HepG2 (cell line): ENCODE measurements around the gene TM2D3. TPM values are rescaled to one million over a fixed set of nuclear protein-coding genes. Genes with fewer than 3 reads are reported as not detected.

Experiments used
- BCL3 ChIP-seq: sonication (generic); formaldehyde crosslinking; IDR thresholded peaks from 2 replicates; pipeline ENCODE4 v1.5.1; 2020; ENCODE audit warnings: mild to moderate bottlenecking, missing genetic modification reagents, moderate library complexity
- CREBL2 ChIP-seq: sonication (generic); formaldehyde crosslinking; IDR thresholded peaks from 2 replicates; pipeline ENCODE4 v1.8.1; 2023; ENCODE audit warnings: missing genetic modification reagents, mild to moderate bottlenecking, borderline replicate concordance
- CSRNP1 ChIP-seq: sonication (generic); formaldehyde crosslinking; IDR thresholded peaks from 2 replicates; pipeline ENCODE4 v1.8.1; 2023; ENCODE audit warnings: mild to moderate bottlenecking, missing genetic modification reagents
- HNRNPK ChIP-seq: fragments of 200-400 bp; formaldehyde crosslinking; IDR thresholded peaks from 2 replicates; pipeline ENCODE4 v1.6.1; 2018; ENCODE audit warnings: low read length, low read depth, moderate library complexity, mild to moderate bottlenecking; ENCODE audit not compliant: poor library complexity, severe bottlenecking
- KAT8 ChIP-seq: IDR thresholded peaks from 2 replicates; pipeline ENCODE4 v1.6.1; 2016; ENCODE audit warnings: missing genetic modification reagents, missing compliant biosample characterization
- POLR2A ChIP-seq, 2 experiments: IDR thresholded peaks; 2 replicates each; pipeline ENCODE4 v1.6.1; 2011; ENCODE audit warnings: low read depth in 2 of 2, low read length in 2 of 2, mild to moderate bottlenecking in 1 of 2, moderate library complexity in 1 of 2; ENCODE audit not compliant: insufficient read depth in 1 of 2
- PREB ChIP-seq: sonication (generic); formaldehyde crosslinking; IDR thresholded peaks from 2 replicates; pipeline ENCODE4 v1.4.0; 2020; ENCODE audit warnings: missing genetic modification reagents
- SNAPC4 ChIP-seq: sonication (generic); formaldehyde crosslinking; IDR thresholded peaks from 2 replicates; pipeline ENCODE4 v1.4.0; 2020; ENCODE audit warnings: mild to moderate bottlenecking, missing genetic modification reagents
- SP140L ChIP-seq: sonication (generic); formaldehyde crosslinking; IDR thresholded peaks from 2 replicates; pipeline ENCODE4 v1.4.0; 2020; ENCODE audit warnings: missing genetic modification reagents, borderline replicate concordance
- SRF ChIP-seq: IDR thresholded peaks from 2 replicates; pipeline ENCODE4 v1.6.1; 2011; ENCODE audit warnings: mild to moderate bottlenecking, low read depth, low read length, moderate library complexity
- TFDP1 ChIP-seq: IDR thresholded peaks from 2 replicates; pipeline ENCODE4 v1.6.1; 2016; ENCODE audit warnings: missing compliant biosample characterization, missing genetic modification reagents, borderline replicate concordance
- TSC22D2 ChIP-seq: sonication (generic); formaldehyde crosslinking; IDR thresholded peaks from 2 replicates; pipeline ENCODE4 v1.5.1; 2020; ENCODE audit warnings: missing genetic modification reagents, mild to moderate bottlenecking, borderline replicate concordance
- YEATS2 ChIP-seq: sonication (generic); formaldehyde crosslinking; IDR thresholded peaks from 2 replicates; pipeline ENCODE4 v1.4.0; 2020; ENCODE audit warnings: missing genetic modification reagents, borderline replicate concordance
- ZBTB20 ChIP-seq: sonication (generic); formaldehyde crosslinking; IDR thresholded peaks from 2 replicates; pipeline ENCODE4 v1.8.1; 2023; ENCODE audit warnings: missing genetic modification reagents, low read depth, mild to moderate bottlenecking, borderline replicate concordance
- ZNF10 ChIP-seq: sonication (generic); formaldehyde crosslinking; IDR thresholded peaks from 2 replicates; pipeline ENCODE4 v1.4.0; 2020; ENCODE audit warnings: mild to moderate bottlenecking, low read depth, missing genetic modification reagents, borderline replicate concordance
- ZNF274 ChIP-seq: sonication (generic); formaldehyde crosslinking; IDR thresholded peaks from 2 replicates; pipeline ENCODE4 v1.5.1; 2020; ENCODE audit warnings: mild to moderate bottlenecking, missing genetic modification reagents
- polyA plus RNA-seq, 8 experiments: library from polyadenylated mRNA; depleted of rRNA in 3 of 8; stranded (reverse) in 7 of 8; unstranded in 1 of 8; fragments of >200 nt; fragmentation: Illumina TruSeq in 4 of 8; extraction: Trizol in 4 of 8; gene quantifications; 2 replicates each; pipeline versions ENCODE4 v1.2.1 to v1.2.3, GENCODE V29; 2011 to 2016; ENCODE audit warnings: low read depth in 4 of 8, missing spikeins in 1 of 8, mixed read lengths in 1 of 8; ENCODE audit not compliant: insufficient read depth in 1 of 8
- total RNA-seq, 5 experiments: library from RNA; depleted of rRNA; stranded (reverse); fragments of >200 nt; fragmentation: Illumina TruSeq; extraction: Trizol; gene quantifications; 2 replicates each; pipeline ENCODE4 v1.2.3, GENCODE V29; 2016; ENCODE audit warnings: low read depth in 1 of 5

TM2D3 gene
- total and polyA plus RNA-seq, 2 of the 13 experiments (the other 11 are each of a cell fraction or from before 2014, with no cell fraction given) = 31.1 to 72.7 TPM

GRCh38 chr15:101615986-101616848 lies 36.0 kb downstream of the TM2D3 start (continued):
- TF ChIP-seq CSRNP1 (CRISPR knock-in tag) (peak; percentile 49), CREBL2 (CRISPR knock-in tag) (no peak), HNRNPK (no peak), BCL3 (peak; percentile 62; the same call in 1 of the 2 replicates), ZNF10 (CRISPR knock-in tag) (no peak), SP140L (no peak), YEATS2 (CRISPR knock-in tag) (peak; percentile 12; the same call in 1 of the 2 replicates), TSC22D2 (CRISPR knock-in tag) (no peak), ZBTB20 (CRISPR knock-in tag) (peak; percentile 54; the same call in 1 of the 2 replicates), SRF (no peak), ZNF274 (CRISPR knock-in tag) (0 out of 2 replicates have a peak, but pooled peaks have one; percentile 47), TFDP1 (peak; percentile 93), SNAPC4 (CRISPR knock-in tag) (0 out of 2 replicates have a peak, but pooled peaks have one; percentile 47), KAT8 (CRISPR knock-in tag) (peak; percentile 31; the same call in 1 of the 2 replicates), POLR2A (IDR thresholded peaks at IDR 0.05; ENCODE audit: insufficient read depth in 1 of 2, low read depth in 2 of 2, low read length in 2 of 2) (peak in 1 of 2 experiments; percentile 35; a peak in 2 of 4 replicates), PREB (CRISPR knock-in tag) (no peak)
